Colonic mucosa (tissue), 4 donors: Measurements from ENCODE around the gene GAS7. TPM values are rescaled to one million over a fixed set of nuclear protein-coding genes. Genes with fewer than 3 reads are reported as not detected.

Source experiments
- DNase-seq: peaks from one replicate; pipeline ENCODE4 v3.0.0-alpha.2; 2020
- H3K27ac ChIP-seq: fragments of 200-600 bp; one replicate; pipeline ENCODE4 v1.8.0; 2021
- H3K27me3 ChIP-seq: fragments of 200-600 bp; one replicate; pipeline ENCODE4 v1.8.0; 2021
- H3K36me3 ChIP-seq: fragments of 200-600 bp; one replicate; pipeline ENCODE4 v1.8.0; 2021
- H3K4me1 ChIP-seq: fragments of 200-600 bp; one replicate; pipeline ENCODE4 v1.8.0; 2021; ENCODE audit warnings: mild to moderate bottlenecking
- H3K4me3 ChIP-seq: fragments of 200-600 bp; one replicate; pipeline ENCODE4 v1.8.0; 2021
- H3K9ac ChIP-seq, 2 donors: one replicate each; pipeline ENCODE4 v1.7.0; 2013; ENCODE audit warnings: control low read depth in 2 of 2, low read depth in 2 of 2, low read length in 2 of 2
- H3K9me3 ChIP-seq: fragments of 200-600 bp; one replicate; pipeline ENCODE4 v1.8.0; 2021
- intact Hi-C: fragments of 100-400 bp; cut with DNase I; formaldehyde crosslinking; loops from one replicate; pipeline ENCODE4 v1.14.1; 2022
- total RNA-seq, 2 donors: library from RNA; stranded (reverse); fragmentation: NEBNext Ultra II Directional in 1 of 2; extraction: Animal tissue kit (Norgen Biotek cat#: 25700) in 1 of 2; gene quantifications; one replicate each; pipeline ENCODE4 v1.2.1, GENCODE V29; 2021
- TF ChIP-seq, protein P1 (sequence below): fragments of 200-600 bp; IDR thresholded peaks from one replicate; pipeline ENCODE4 v1.8.0; 2022; ENCODE audit warnings: antibody characterized with exemption, mild to moderate bottlenecking
- donor health status: healthy.
- donor health status: DM: no; HTN: no; CAD: no.
- donor health status: DM: no; HTN: no; CAD: no.

Gene GAS7
- total RNA-seq, 2 donors from 2014 or later, result 4.7 to 17.0 TPM

DNA sequence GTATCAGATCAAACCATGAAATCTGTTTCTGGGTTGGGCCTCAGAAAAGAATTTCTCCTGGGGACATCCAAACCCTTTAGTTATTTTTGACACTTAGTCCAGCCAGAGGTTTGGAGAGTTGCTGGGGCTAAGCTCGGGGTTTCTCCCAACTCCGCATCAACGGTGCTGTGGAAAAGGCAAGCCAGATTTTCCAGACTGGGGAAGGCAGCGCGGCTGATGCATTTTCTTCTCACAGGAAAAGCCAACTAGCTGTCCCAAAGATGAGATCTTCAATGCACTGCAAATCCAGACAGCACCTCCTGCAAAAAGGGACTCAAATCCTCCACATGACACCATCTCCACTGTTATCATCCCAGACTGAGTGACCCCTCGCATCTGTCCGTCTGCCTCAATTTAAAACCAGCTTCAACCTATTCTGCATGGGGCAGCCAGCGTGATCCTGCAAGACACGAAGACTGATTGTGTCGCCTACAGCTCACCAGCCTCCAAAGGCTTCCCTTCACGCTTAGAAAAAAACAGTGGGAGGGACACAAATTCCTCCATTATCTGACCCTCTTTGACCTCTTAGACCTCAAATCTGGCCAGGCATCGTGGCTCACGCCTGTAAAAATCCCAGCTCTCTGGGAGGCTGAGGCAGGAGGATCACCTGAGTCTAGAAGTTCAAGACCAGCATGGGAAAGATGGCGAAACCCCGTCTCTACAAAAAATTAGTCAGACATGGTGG is 62.0 kb downstream of the GAS7 start:
- H3K9ac ChIP-seq, result no peak overlapping the region
- no peaks in the 10 kb centered on the region for H3K9me3 ChIP-seq
- no peaks in the 10 kb centered on the region for H3K4me1 ChIP-seq
- H3K27ac ChIP-seq, result no peak overlapping the region
- H3K27me3 ChIP-seq, result no peaks in the 10 kb centered on the region
- intact Hi-C loops, result no loop called here
- DNase-seq, result no peak
- no peak overlapping the region for H3K4me3 ChIP-seq
- H3K36me3 ChIP-seq, result no peaks in the 10 kb centered on the region
- TF ChIP-seq, protein P1, sequence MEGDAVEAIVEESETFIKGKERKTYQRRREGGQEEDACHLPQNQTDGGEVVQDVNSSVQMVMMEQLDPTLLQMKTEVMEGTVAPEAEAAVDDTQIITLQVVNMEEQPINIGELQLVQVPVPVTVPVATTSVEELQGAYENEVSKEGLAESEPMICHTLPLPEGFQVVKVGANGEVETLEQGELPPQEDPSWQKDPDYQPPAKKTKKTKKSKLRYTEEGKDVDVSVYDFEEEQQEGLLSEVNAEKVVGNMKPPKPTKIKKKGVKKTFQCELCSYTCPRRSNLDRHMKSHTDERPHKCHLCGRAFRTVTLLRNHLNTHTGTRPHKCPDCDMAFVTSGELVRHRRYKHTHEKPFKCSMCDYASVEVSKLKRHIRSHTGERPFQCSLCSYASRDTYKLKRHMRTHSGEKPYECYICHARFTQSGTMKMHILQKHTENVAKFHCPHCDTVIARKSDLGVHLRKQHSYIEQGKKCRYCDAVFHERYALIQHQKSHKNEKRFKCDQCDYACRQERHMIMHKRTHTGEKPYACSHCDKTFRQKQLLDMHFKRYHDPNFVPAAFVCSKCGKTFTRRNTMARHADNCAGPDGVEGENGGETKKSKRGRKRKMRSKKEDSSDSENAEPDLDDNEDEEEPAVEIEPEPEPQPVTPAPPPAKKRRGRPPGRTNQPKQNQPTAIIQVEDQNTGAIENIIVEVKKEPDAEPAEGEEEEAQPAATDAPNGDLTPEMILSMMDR, result no peak

DNA sequence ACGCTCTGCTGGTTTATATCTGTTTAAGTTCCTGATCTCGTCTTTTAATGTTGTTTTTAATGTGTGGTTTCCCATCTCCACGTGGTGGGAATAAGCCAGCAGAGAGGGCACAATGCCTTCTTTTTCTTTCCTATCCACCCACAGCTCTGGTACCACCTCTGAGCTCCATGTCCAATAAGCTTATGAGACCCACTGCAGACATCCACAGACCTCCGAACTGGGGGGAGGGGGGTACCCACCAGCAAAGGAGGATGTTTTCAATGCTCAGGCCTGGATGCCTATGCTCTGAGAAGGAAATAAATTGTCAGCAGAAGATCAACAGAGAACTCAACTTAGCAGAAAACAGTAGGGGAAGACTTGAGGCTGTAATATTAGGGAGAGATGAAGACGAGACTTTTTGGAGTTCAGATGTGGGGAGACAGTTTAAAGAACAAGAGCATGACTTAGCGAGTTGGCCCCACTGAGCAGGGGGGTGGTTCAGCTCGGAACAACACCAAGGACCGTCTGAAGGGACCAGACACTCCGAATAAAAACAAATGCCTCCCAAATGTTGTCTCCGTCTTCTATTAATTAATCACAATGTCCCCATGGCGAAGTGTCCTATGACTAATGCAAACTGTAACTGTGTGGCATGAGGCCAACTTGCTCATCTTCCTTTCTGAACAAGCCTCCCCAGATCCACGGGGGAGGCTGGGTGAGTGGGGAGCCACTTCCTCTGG is 62.7 kb downstream of the GAS7 start:
- intact Hi-C loops, result no loop called here

DNA sequence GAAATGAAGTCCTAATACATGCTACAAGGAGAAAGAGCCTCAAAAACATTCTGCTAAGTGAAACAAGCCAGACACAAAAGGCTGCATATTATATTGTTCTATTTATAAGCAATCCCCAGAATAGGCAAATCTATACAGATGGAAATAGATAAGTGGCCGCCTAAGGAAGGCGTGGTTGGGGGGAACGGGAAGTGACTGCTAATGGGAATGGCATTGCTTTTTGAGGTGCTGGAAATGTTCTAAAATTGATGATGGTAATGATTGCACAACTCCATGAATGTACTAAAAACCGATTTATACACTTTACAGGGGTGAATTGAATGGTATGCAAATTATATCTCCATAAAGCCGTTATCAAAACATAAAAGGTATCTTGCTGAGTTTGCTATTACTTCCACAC is 67.7 kb downstream of the GAS7 start:
- Histone ChIP-seq H3K9me3 (no peaks in the 10 kb centered on the region), H3K27ac (no peak overlapping the region), H3K9ac (no peak overlapping the region), H3K27me3 (no peaks in the 10 kb centered on the region), H3K4me1 (no peaks in the 10 kb centered on the region), H3K4me3 (no peak overlapping the region), H3K36me3 (no peaks in the 10 kb centered on the region)
- TF ChIP-seq, protein P1, result no peak
- no peak for DNase-seq
- intact Hi-C loops, result no loop called here

More for the DNA sequence above, 62.7 kb downstream of the GAS7 start:
- Histone ChIP-seq H3K9me3 (no peaks in the 10 kb centered on the region), H3K36me3 (no peaks in the 10 kb centered on the region), H3K27me3 (no peaks in the 10 kb centered on the region), H3K27ac (no peak overlapping the region), H3K4me3 (no peak overlapping the region), H3K9ac (no peak overlapping the region), H3K4me1 (no peaks in the 10 kb centered on the region)
- TF ChIP-seq, protein P1, result no peak
- peak; percentile 60 for DNase-seq

DNA sequence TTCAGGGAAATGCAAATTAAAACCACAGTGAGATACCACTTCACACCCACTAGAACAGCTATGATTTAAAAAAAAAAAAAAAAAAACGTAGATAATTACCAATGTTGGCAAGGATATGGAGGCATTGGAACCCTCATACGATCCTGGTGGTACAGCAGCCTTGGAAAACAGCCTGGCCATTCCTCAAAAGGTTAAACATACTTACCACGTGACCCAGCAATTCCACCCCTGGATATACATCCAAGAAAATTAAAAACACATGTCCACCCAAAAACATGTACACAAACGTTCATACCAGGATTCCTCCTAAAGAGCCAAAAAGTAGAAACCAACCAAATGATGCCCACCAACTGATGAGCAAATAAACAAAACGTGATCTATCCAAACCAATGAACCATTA is 68.1 kb downstream of the GAS7 start:
- DNase-seq, result no peak
- H3K4me1 ChIP-seq, result no peaks in the 10 kb centered on the region
- intact Hi-C loops, result no loop called here
- TF ChIP-seq, protein P1, result no peak
- H3K27me3 ChIP-seq, result no peaks in the 10 kb centered on the region
- no peaks in the 10 kb centered on the region for H3K36me3 ChIP-seq
- no peak overlapping the region for H3K9ac ChIP-seq
- H3K9me3 ChIP-seq, result no peaks in the 10 kb centered on the region
- no peak overlapping the region for H3K4me3 ChIP-seq
- no peak overlapping the region for H3K27ac ChIP-seq

DNA sequence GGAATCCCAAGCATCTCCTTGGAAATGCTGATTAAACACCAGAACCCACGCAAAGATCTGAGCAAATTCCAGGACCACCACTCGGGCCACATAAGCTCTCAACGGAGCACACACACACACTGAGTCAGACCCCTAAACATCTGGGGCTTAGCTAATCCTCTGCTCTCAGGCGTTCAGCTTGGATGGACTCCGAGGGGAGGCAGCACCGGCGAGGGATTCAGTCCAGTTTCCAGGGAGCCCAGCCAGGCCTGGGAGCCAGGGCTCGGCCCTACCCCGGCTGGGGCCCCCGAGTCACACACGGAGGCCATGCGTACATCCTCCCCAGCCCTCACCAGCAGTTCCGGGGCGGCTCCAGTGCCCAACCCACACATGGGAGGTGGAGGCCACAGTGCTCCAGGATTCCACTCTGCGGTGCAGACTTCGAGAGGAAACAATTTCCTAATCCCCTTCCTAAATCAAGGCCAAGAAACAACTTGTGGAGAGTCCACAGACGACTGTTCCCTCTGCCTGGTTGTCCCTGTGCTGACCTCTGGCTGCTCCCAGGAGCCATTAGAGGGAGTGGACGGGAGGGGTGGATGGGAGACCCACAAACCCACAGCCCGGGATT is 70.5 kb downstream of the GAS7 start:
- intact Hi-C loops, result no loop called here
- TF ChIP-seq, protein P1, result no peak
- Histone ChIP-seq H3K27me3 (no peaks in the 10 kb centered on the region), H3K27ac (peak overlapping the region; percentile 44), H3K4me1 (no peaks in the 10 kb centered on the region), H3K9ac (peak overlapping the region in 1 of 2 donors; percentile 1), H3K9me3 (no peaks in the 10 kb centered on the region), H3K4me3 (no peak overlapping the region), H3K36me3 (no peaks in the 10 kb centered on the region)
- DNase-seq, result peak; percentile 61
